Fibroblast of upper back skin (primary cell): Measurements from ENCODE around the gene TRIM43.
"Not testable (repeated sequence)": the region's sequence is repeated elsewhere in the genome, so short reads cannot be mapped to it uniquely, and the experiment has no call there.

ENCODE experiments used
- DNase-seq: peaks from one replicate; pipeline ENCODE4 v3.0.0-alpha.2; 2013

The TRIM43 gene

DNA sequence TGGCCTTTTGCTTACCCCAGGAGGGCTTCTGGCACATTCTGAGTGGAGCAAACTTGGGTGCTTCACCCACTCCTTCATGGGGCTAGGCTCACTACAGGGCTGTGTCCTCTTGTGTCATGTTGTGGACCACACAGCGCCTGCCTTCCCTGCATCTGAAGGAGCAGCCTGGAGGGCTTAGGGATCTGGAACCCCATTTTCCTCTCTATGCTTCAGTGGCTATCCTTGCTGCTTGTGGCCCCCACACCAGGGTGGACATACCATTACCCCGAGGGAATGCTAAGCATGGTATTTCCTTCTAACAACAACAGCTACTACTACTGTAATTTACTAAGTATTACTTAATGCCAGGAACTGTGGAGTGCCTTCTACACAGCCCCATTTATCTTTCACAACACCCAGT is 50.6 kb downstream of the TRIM43 start:
- peak; percentile 20 for DNase-seq

DNA sequence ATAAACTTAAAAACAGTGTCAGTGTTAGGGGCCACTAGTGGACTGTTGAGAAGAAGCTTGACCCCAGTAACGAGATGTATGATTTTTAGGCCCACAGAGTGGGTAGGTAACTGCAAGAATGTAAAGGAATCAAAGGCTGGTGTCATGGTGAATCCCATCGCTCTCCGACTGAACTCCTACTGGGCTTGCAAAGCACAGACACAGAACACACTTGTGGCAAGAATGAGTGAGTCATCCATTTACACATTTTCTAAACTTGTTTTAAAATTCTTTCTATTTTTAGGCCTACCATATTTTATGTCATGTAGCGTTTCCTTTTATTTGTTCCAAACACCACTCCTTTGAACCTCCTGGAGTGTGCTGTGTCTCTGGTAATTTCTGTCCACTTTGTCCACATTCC is 51.1 kb downstream of the TRIM43 start:
- DNase-seq = not testable (repeated sequence)

DNA sequence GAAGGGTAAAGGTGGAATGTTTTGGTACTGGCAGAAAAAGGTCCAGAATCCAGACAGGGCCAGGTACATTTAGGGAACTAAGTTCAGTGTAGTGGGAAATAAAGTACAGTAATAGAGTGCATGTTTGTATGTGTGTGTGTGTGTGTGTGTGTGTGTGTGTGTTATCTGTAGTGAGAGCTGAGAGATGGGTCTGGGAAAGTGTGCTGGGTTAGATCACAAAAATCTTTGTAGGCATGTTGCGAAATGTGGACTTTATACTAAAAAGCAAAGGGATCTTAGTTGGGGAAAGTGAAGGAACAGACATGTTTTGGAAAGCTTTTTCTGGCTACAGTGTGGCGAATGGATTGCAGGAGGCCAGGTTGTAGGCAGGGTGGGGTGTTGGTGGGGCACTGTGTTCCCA is 53.5 kb downstream of the TRIM43 start:
- DNase-seq = not testable (repeated sequence)

DNA sequence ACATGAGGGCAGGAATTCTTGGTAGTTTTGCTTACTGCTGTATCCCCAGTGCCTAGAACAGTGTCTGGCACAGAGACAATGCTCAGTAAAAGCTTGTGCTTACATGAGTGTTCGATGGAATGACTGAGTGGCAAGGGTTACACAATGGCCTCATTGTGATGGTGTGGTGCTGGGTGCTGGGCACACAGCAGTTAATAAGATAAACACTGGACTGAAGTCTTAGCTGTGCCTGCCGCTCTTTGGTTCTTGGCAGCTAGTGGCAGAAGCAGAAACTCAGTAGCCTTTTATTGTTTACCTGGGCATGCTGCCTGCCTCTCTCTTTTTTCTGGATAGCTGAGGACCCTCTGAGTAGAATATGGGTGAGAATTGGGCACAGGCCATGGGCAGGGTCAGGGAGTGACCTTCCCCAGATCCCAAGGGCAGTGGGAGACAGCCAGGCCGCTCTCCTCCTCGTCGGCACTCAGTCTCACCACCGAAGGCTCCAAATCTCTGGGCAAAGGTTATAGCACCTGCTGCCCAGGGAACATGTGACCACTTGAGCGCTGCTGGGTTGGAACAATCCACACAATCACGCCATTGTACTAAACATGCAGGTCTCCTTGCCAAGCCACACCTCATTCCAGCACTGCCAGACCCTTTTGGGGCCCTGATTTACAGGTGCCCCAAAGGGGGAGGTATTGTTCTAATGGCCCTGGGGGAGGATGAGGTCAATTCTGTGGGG is 54.6 kb downstream of the TRIM43 start:
- not testable (repeated sequence) for DNase-seq

DNA sequence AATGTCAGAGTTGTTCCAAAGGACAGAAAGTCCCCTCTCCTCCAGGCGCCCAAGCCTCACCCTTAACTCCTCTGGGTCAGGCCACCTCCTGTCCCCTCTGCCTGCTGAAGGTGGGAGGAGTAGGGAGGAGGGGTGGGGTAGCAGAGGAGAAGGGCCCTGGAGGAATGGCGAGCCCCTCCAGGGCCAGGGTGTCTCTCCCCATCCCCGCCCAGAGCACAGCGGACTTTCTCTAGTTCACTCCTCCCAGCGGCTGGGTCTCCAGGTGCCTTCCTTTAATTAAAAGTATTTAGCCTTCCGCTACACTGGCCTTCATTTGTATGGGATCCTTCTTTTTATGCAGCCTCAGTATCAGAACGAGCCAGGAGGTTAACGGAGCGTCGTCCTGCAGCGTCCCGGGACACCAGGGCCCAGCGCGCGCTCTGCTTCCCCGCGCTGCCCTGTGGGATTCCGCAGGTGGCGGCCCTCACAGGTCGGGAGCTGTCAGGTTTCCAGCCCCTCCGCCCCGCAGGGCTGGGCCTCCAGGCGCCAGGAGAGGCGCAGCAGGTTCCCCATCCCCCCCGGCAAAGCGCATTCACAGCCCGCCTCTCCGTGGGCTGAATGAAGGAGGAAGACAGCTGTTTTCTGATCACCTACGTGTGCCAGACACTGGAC is 57.2 kb downstream of the TRIM43 start:
- DNase-seq = not testable (repeated sequence)
